GM19328 (cell line): Measurements from ENCODE around the gene MAPKAP1.
"Not testable (repeated sequence)": the region's sequence is repeated elsewhere in the genome, so short reads cannot be mapped to it uniquely, and the experiment has no call there.

Experiments
- ATAC-seq: cut with Tn5 transposase; IDR thresholded peaks from one replicate; pipeline ENCODE4 v1.9.1; 2021; ENCODE audit warnings: mild to moderate bottlenecking, moderate library complexity; ENCODE audit not compliant: unreplicated experiment

MAPKAP1 gene

DNA sequence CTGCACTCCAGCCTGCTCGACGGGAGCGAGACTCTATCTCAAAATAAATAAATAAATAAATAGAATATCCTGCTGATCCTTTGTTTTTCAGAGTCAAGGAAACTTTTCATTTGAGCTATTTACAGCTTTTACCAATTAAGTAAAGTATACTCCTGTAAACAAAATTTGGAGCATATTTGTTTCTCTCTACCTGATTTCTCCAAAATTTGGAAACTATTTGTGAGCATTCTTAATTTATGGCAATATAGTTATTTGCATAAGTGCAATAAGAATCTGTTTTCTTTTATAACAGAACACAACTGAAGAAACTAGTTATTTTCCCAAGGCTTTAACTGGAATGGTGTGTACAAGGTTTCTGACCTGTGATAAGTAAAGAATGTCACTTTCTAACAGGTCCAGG lies 135.2 kb downstream of the MAPKAP1 start:
- ATAC-seq: not testable (repeated sequence)

DNA sequence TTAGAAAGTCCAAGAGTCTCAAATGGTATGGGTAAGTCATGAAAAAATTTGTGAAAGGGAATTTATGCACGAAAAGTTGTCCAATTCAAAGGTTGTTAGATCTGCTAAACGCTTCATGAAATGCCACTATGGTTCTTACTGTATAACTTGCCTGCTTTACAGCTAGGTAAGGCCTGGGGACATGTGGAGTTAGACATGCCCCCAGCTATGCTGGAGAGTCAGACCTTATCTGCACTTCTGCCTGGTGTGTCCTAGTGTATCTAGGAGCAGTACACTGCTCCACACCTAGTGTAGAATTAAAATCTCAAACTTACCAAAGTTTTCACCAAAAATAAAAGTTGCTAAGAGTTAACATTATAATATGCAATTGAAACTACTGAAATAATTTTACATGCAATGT lies 136.8 kb downstream of the MAPKAP1 start:
- no peak for ATAC-seq

DNA sequence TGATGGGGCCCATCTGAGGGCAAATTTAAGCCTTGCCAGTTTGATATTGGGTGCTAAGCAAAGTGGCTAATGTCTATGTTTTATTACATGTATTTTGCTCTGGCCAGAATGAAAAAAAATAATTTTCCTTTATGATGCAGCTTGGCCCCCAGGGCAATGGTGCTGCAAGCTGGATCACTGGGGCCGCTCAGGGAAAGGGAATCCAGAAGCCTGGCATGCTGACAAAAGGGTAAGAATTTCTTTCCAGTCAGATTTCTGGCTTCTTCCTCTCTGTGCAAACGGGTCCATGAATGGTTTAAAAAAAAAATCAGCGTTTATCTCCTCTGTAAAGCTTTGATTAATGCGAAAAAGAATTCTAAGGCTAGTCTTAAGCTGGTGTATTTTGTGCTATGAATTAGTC lies 138.4 kb downstream of the MAPKAP1 start:
- no peak for ATAC-seq

DNA sequence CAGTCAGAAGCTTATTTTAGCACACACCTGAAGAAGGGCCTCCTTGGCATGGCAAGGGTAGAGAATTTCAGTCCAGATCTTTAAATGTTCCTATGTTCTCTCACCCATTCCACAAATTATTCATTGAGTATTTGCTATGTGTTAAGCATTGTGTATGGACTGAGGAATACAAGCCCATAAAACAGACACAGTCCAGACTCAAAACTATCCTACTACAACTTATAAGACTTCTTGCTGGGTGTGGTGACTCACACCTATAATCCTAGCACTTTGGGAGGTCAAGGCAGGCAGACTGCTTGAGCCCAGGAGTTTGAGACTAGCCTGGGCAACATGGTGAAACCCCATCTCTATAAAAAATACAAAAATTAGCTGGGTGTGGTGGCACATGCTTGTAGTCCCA lies 141.0 kb downstream of the MAPKAP1 start:
- ATAC-seq: not testable (repeated sequence)

DNA sequence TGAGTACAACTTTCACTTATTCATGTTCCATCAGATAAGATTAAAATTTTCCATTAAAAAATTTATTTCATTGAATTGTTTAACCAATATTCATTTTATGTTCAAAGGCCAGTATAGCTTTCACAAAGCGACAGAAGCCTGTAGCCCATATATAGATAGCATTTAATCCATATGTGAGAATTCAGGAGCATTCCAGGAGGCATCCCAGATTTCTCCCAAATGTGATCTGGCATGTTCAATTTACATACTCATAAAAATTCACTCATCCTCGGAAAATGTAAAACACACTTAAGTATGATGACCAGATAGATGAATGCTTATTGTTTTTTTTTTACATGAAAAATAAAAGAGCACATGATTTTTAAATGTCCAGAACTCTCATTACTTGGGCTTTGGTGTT lies 141.9 kb downstream of the MAPKAP1 start:
- ATAC-seq: no peak

DNA sequence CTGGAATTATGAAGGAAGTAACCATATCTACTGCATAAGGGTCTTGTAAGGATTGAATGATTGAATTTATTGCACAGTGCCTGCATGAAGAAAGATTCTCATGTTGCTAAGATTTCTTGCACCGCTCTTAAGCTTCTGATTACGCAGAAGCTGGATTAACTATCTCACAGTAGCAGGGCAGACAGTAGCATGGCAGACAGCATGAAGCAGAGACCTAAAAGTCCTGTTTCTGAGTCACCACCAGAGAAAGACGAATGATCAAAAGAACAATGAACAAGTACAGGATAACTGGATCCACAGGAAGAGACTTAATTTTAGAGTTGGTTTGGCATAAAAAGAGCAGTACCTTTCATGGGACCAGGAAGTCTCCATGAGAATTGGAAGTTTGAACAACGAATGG lies 142.4 kb downstream of the MAPKAP1 start:
- ATAC-seq: no peak

DNA sequence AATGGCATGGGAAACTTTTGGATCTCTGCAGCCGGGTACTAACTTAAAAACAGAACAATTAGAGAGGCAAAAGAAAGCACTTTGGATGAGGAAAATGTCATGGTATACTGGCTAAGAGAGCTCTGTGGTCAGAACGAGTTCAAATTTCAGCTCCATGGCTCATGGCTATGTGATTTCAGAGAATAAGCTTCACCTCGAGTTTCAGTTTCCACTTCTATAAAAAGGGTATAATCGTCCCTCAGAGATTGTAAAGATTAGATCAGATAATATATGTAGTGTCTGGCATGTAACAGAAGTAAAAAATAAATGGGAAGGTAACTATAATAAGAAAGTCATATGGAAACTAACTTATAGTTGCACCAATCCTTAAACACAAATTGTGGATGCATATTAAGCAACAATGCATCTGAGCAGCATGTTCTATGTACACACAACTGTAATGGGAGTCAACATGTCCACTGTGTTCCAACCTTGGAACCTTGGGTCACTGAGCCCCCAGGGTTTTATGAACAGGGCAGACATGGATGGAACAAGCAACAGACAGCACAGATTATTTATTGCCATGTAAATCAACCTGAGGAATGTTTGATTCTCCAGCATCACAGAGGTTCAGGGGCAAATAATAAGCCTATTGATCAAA lies 145.4 kb downstream of the MAPKAP1 start:
- no peak for ATAC-seq

DNA sequence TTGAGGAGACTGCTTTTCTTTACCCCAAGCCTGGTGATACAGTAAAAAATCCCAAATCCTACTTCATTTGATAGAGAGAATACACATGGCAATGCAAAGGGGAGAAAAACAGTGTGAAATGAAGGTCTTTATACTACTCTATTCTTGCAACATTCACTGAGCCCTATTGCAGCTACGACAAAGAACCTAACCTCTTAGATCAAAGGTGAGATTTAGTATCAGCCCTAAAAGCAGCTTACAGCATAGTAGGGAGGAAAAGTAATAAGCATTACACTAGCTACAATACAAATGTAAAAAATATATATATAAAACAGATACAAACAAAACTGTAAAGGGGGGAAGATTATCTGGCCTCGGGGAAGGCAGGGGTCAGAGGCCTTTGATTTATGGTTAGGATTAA lies 147.1 kb downstream of the MAPKAP1 start:
- ATAC-seq: no peak

DNA sequence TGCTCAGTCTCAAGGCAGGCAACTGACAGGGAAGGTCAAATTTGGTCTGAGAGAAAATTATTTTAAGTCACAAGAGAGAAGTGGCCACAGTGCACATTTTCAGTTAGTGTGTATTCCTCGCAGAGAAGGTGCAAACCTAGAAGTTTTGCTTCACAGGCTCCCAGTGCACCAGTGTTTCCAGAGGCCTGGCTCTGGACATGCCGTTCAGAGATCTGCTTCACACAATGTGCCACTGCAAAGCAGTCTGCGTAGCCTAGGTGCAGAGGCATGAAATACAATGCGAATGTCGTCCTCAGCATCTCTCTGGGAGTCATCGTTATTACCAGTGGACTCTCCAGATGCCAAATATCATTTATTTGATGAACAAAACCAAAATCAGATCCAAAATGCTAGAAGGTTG lies 147.8 kb downstream of the MAPKAP1 start:
- ATAC-seq: no peak

DNA sequence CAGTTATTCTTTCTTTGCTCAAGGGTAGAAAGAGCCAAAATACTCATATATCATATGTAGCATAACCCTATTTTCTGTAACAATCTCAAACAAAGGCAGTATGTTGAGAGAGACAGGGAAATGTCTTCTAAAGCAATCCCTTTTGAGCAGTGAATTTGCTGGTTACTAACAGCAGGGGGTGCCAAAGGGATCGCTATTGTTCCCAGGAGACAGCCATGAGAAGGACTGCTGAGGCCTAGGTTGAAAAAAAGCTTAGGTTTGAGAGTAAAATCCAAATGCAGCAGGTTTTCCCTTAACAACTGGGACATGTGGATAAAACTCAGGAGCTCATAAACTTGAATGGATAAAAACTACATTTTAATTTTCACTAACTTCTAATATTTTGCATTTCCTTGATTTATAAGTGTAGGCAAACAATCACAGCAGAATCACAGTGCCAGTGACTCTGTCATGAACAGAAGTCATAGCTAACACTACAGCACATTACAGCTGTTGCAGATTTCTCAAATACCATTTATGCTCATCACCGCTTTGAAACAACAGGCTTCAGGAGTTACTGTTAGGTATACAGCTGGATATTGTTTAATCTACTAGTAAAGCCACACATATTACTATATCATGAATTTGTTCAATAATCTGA lies 148.4 kb downstream of the MAPKAP1 start:
- ATAC-seq: no peak

DNA sequence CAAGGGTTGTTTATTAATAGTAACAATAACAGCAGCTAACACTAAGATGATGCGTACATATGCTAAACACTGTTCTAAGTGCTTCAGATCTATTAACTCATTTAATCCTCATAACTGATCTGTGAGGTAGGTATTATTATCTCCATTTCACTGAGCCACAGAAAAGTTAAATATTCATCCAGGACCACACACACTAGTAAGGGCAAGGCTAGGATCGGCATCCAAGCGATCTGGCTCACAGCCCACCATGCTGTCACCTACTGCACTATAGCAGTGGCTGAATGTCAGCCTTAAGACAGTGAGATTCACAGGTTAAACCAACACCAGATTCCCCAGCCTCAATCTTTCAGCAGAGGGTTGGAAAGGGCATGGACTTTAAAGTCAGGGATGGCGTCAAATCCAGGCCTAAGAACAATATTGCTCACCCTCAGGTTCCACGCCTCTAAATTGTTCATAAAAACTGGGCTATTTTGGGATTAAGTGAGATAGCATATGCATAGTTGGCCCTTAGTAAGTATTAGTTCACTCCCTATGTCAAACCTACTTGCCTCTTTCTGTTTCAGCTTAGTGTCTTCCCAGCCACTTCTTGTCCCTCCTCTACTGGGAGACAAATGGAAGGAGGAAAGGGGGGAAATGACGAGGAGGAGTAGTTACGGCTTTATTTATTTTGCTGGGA lies 150.8 kb downstream of the MAPKAP1 start:
- no peak for ATAC-seq

DNA sequence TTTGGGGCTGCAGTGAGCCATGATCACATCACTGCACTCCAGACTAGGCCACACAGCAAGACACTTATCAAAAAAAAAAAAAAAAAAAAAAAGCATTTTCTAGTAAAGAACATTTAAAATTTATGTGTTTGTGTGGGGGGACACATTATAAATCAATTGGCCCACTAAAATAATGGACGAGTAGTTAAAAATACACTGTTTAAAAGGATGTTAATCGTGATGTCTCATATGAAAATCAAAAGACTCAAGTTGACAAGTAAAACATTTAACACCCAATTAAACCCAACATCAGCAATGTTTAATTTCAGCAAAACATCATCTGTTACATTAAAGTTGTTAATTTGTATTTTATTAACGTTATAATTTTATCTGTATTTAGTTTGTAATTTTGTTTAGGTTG lies 152.3 kb downstream of the MAPKAP1 start:
- no peak for ATAC-seq

DNA sequence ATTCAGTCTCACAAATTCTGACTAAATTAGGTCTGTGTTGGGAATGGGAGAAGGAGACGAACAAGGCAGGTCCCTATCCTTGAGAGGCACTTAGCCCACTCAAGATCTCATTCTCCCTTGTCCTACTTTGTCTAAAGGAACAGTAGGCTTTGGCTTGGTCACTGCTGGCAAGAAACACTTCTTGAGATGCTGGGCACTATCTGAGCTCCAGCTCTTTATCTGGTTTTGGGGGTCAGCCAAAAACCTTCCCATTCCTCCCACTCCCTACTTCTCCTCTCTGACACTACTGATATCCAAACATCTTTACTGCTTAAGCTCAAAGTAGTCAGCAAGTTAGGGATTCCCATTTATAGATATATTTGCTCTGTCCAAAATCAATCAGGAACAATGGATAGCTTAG lies 155.2 kb downstream of the MAPKAP1 start:
- ATAC-seq: no peak

DNA sequence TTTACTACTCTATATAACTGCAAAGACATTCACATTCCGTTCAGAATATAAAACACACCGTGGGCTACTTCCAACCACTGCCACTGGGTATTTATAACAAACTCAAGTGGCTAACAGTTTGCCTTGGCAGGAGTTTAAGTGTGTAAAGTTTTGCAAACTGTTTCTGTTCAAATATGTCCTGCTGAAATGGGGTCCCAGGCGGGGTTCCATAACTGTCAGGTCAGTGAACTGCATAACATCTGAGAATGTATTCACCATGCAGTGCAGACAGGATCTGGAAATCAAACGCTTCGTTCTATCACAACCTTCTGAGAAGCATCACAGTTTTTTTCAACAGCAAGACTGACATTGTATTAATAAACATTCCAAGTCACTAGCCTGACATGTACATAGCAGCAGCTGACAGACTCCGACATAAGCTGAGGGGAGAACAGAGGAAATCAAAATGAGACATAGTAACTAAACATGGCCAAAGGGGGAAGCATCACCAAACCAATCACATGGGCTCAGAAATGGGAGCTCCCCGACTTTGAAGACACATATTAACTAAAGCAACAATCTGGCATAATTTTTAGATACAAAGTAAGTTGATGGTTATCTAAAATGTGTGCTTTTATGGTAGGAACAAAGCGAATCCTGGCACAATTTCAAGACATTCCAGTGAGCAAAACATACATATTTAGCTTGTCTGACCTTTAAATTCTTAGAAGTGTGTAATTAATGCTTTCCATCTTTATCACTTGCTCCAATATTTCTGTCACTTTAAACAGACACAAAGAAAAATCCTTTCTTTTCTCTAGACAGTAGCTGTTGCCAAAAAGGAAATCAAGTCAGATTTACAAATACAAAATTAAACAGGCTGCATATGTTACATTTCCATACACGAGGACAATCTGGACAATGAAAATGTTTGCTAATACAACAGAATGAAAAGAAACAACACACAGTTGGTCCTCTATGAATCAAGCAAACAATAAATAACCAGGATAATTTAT lies 156.8 kb downstream of the MAPKAP1 start:
- no peak for ATAC-seq

DNA sequence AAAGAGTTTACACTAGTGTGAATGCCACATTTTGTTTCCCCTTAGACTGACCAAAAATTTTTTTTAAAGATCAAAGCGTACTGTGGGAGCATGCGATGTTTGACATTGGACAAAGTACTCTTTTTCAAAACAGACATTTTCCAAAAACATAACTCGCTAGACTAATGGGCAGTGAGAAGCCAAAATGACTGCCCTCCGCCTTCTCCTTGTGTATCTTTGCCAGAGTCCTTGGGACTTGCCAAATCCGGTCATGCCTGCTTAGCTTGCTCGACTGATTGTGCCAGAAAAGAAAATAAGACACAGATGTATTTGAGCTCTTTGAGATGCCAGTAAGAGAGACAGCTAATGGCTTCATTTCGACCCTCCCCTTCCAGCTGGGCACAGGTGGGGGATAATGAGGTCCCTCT lies 157.5 kb downstream of the MAPKAP1 start:
- no peak for ATAC-seq

DNA sequence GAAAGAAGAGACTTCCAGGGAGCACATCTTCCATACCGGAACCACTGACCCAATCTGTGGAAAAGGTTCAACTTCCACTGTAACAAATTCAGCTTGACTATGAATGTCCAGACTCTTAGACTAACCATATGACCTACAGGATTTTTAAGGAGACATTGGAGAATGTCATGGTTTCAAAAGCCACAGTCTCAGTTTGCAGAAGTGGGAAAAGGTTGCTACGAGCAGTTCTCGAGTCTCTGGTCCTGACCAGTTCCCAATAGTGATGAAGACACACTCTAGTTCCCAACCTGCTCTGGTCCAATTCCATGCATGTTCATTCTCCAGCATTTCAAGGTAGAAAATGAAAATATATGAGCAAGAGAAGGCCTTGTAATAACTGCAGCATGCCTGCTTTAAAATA lies 158.0 kb downstream of the MAPKAP1 start:
- ATAC-seq: no peak

DNA sequence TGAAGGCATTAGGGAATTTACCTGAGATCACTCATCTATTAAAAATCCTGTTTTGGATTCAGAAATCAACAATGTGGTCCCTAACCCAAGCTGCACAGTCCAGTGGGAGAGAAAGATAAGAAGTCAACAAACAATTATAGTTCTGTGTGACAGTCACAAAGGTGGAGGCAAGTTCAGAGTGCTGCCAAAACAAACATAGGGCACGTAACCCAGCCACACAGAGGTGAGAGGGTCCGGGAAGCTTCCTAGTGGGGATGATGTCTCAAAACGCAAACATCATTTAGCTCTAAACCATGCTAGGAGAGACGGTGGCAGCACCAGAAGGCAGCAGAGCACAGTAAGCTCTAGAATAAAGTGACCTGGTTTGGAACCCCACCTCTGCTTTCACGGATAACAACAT lies 158.9 kb downstream of the MAPKAP1 start:
- ATAC-seq: no peak

DNA sequence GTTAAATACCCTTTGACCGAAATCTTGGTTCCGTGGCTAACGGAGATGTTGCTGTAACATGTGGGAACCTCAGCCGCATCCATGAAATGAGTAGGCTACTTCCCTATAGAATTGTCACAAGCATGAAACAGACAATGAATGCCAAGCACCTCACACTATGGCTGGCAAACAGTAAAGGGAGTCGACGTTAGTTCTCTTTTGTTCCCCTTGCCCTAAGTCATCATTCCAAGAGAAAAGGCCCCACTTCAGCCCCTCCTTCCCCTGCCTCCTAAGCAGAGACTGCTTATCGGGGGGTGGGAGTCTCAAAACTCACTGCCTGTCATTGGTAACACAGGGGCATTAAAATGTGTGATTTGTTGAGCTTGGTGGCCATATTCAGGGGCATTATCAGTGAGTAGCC lies 159.6 kb downstream of the MAPKAP1 start:
- ATAC-seq: no peak

DNA sequence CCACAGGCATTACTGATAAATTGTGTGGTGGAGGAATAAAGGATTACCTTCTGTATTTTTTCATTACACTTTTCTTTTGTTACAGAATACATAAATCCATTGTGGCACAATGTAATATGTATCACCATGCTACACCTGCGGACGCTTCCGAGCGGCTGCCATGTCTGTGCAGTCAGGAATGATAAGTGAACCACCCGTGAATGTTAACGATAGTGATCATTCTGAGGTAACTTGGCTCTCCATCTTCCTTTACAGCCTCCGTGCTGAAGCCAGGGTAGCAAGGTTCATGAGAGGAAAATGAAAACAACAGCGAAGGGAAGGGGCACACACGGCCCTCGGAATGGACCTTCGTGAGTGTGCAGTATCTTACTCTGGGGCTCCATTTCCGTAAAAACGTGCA lies 161.2 kb downstream of the MAPKAP1 start:
- ATAC-seq: no peak

DNA sequence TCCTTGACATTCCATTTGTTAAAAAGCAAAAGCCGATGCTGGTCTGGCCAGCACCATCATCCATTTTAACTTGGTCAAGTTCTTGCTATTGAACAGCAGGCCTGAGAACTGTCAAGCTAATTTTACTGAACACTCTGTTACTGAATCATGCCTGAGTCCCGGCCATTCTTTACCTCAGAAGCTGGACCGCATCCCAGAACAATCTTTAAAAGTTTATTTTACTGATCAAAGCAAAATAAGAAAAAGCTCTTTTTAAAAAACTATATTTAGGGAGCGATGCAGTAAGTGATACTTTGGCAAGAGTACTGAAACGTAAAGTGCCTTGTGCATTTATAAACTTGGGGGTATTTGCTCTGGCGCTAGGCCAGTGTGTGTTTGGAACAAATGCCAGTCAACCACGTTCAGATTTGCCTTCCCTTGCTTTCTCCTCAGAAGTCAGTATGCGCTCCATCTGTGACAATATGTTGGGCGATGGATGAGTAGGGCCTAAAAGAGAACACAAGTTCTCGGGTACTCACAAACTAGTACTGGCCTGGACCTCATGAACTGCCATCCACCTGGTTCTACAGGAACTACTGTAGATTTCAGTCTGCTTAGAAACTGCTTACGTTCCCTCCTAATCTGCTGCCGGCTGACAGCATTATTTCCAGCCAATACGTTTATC lies 161.9 kb downstream of the MAPKAP1 start:
- no peak for ATAC-seq

DNA sequence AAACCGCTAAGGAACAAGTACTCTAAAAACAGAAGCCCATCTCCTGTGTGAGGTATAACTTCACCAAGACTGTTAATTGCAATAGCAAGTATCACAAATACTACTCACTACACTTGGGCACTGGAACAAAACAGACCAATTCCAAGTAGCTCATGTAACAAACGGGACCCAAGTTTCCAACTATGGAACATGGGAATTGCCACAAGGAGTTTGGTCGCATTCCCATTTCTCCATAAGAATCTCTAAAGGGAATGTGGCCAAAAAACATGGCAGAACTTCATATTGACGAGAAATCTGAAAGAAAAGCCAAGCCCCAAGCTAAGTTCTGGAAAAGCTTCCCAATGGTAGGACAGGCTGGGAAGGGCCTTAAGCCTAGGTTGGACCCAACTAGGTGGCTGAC lies 162.5 kb downstream of the MAPKAP1 start:
- ATAC-seq: no peak
